ENCODE measurements around the gene ZNF618.

DNA sequence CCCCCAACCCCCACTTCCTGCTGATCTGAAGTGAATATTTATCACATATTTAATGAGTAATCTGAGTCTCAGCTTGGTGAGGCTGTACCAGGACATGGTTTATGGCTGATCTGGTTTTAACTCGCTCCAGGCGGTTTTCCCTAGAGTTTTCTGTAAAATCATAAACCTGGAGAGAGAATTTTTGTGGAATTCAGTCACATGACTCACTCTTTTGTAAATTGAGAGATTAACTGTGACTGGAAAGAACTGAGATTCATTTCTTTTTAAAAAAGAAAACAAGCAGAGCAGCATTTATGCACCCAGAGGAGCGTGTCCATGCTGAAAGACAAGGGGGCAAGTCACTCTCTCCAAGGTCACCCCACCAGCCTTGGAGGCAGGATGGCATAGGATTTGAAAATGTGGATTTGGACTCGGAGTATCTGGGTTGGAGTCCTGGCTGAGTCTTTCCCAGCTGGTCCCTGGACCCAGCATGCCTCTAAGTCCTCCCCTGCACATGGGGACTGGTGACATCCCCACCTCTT is 81.8 kb downstream of the ZNF618 start:
- TF ChIP-seq EZH2 (IDR thresholded peaks at IDR 0.05; ENCODE audit: borderline replicate concordance) = no peak
- TF ChIP-seq, protein P1, sequence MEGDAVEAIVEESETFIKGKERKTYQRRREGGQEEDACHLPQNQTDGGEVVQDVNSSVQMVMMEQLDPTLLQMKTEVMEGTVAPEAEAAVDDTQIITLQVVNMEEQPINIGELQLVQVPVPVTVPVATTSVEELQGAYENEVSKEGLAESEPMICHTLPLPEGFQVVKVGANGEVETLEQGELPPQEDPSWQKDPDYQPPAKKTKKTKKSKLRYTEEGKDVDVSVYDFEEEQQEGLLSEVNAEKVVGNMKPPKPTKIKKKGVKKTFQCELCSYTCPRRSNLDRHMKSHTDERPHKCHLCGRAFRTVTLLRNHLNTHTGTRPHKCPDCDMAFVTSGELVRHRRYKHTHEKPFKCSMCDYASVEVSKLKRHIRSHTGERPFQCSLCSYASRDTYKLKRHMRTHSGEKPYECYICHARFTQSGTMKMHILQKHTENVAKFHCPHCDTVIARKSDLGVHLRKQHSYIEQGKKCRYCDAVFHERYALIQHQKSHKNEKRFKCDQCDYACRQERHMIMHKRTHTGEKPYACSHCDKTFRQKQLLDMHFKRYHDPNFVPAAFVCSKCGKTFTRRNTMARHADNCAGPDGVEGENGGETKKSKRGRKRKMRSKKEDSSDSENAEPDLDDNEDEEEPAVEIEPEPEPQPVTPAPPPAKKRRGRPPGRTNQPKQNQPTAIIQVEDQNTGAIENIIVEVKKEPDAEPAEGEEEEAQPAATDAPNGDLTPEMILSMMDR (IDR thresholded peaks at IDR 0.05; ENCODE audit: poor library complexity) = no peak
